SKM-1 treated with dmso at 0.1 percent for 144 hours (cell line): Measurements from ENCODE around the gene AMBRA1.

Experiments
- DNase-seq: peaks from one replicate; lab custom pipeline; 2025; ENCODE audit not compliant: unreplicated experiment; lab: John Stamatoyannopoulos, UW

Gene AMBRA1

DNA sequence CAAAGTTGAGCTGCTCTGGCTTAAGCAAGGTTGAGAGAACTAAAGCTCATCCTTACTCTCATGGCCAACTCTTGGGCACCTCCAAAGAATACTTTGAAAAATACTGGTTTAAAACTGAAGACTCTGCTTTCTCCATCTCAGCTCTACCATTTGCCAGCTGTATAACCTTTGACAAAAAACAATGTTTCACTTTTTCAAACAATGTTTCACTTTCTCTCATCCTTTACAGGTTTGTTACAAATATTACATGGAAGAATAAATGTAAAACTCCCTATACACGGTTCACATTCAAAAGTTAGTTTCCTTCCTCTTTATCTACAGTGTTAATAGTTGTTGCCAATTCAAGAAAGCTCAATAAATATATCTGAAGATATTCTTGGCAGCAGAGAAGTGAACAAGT, 19.2 kb downstream of the AMBRA1 start:
- DNase-seq: no peak

GRCh38 chr11:46570790-46571398, 22.9 kb downstream of the AMBRA1 start:
- no peak for DNase-seq

GRCh38 chr11:46565232-46565840, 28.5 kb downstream of the AMBRA1 start:
- DNase-seq: no peak

- DNase-seq: no peak
Measured at GRCh38 chr11:46564459-46564858, 29.4 kb downstream of the AMBRA1 start.

DNA sequence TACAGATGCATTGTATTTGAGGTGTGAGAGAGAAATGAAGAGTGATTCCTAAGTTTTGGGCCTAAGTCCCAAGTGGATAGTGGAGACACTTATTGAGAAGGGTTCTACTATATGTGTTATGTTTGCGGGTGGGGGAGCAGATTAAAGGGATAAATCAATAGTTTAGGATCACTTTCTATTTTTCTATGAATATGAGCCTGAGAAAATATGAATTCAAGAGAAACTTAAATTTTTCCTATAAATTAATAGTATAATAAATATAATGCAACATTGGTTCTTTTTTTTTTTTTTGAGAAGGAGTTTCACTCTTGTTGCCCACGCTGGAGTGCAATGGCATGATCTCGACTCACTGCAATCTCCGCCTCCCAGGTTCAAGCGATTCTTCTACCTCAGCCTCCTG, 31.3 kb downstream of the AMBRA1 start:
- no peak for DNase-seq

DNA sequence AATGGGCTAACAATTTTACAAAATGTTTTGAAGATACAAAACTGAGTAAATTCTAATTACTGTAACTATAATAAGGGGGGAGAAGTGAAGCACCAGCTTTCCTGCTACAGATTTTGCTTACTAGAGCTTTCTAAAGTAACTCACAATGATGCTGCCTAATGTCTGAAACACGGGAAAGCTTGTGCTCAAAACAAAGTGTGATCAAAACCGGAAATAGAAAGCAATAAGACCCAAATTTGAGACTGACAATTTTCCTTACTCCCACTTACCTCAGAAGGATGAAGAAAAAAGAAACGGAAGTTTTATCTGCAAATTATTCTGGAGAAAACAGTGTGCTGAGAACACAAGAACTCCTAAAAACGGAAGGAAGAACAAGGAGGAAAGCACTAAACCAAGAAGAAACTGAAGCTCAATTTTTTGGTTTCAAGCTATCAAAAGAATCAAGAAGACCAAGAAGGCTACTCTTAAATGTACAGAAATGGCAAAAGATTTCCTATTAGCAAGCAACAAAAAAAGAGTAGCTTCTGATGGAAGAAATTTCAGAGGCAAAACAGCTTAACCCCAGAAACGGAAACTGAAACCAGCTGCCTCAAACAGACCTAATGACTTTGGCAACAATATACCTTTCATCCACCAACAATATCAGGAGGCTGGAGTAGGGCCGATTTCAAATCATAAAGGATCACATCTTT, 33.4 kb downstream of the AMBRA1 start:
- no peak for DNase-seq

GRCh38 chr11:46559815-46560214, 34.0 kb downstream of the AMBRA1 start:
- DNase-seq: no peak

DNA sequence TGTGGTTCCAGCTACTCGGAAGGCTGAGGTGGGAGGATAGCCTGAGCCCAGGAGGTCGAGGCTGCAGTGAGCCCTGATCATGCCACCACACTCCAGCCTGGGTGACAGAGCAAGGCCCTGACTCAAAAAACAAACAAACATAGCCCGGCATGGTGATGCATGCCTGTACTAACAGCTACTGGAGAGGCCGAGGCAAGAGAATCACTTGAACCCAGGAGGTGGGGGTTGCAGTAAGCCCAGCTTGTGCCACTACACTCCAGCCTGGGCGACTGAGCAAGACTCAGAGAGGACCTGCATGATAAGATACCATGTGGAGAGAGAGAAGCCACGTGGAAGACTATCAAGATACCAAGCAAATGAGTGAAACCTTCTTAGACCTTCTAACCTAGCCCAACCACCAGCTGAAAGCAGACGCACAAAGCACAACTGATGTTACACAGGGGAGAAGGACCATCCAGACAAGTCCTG, 36.1 kb downstream of the AMBRA1 start:
- no peak for DNase-seq

- no peak for DNase-seq
Measured at GRCh38 chr11:46555267-46556054, 38.4 kb downstream of the AMBRA1 start.

GRCh38 chr11:46554213-46555147, 39.3 kb downstream of the AMBRA1 start:
- peak; percentile 74 for DNase-seq

GRCh38 chr11:46553814-46554212, 40.0 kb downstream of the AMBRA1 start:
- no peak for DNase-seq

DNA sequence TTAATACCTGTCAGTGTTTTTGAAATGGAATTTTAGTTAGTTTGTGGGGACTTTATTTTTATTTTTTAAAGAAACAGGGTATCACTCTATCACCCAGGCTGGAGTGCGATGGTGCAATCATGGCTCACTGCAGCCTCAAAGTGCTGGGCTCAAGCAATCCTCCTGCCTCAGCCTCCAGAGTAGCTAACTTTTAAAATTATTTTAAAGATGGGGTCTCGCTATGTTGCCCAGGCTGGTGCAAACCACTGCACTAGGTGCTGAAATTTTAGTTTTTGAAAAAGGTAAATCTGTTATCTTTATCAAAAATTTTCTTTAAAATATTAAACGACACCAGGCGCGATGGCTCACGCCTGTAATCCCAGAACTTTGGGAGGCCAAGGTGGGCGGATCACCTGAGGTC, 42.6 kb downstream of the AMBRA1 start:
- no peak for DNase-seq

GRCh38 chr11:46547579-46547978, 46.2 kb downstream of the AMBRA1 start:
- no peak for DNase-seq

DNA sequence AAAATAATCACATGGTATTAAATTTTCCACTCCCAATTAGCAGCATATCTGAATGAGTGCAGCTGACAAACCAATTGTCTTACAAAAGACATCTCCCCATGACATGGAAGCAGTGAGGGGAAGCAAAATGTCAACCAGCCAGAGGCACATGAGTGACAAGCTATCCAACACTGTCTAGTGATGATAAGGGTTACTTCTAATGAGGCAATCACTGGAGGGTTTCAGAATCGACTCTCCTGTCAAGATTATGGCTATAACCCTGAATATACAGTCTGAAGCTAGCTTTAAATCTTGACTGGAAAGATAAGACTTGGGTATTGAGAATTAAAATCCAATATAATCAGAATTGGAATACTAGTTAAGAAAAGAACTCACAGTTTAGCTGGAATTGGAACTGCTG, 50.3 kb downstream of the AMBRA1 start:
- DNase-seq: no peak

DNA sequence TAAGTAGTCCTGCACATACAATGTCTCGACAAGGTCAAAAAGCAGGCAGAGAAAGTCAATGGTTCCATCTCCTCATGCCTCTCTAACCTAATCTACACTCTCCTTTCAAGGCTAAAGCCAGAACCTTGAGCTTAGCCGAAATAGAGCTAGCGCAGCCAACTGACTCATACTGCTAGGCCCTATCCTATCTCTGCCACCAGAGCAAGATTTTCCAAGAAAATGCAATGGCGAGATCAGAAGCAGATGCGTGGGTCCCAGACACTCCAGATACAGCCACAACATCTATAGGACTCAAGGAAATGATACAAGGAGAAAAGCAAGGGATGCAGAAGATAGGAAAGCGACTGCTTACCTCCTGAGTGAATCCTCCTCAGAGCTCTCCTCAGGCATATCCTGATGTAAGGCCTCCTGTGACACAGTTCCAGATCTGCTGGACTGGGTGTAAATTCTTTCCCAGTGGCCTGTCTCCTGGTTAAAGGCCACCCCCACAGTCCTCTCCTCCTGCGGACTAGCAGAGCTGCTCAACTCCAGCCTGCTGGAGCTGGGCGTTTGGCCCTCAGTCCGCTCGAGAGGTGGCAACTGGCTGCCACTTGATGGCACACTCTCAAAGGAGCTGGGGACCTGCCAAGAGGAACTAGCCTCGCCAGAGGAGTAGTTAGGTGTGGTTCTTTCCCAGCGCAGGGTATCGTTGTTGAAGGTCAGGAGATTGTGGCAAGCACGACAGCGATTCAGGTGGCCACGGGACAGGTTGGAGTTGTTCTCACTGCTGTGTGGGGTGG, 52.0 kb downstream of the AMBRA1 start:
- DNase-seq: no peak

- no peak for DNase-seq
Measured at GRCh38 chr11:46540807-46541206, 53.0 kb downstream of the AMBRA1 start.

GRCh38 chr11:46537537-46538295, 56.1 kb downstream of the AMBRA1 start:
- DNase-seq: peak; percentile 79

DNA sequence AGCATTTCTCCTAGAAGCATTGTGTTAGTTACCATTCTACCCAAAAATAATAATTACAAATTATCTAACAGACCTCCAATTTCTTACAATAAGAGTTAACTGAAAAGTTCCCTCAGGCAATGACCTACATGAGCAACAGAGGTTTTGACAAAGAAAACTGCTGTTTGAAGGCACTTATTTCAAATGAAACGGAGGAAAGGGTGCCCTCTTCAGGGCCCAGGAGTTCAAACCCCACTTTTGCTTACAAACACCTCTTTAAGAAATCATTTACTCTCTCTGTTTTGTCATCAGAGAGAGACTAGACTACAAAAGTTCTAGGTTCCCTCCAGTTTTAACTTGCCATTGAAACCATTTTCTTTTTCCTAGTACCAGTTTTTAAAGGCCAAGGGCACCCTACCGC, 56.7 kb downstream of the AMBRA1 start:
- no peak for DNase-seq

DNA sequence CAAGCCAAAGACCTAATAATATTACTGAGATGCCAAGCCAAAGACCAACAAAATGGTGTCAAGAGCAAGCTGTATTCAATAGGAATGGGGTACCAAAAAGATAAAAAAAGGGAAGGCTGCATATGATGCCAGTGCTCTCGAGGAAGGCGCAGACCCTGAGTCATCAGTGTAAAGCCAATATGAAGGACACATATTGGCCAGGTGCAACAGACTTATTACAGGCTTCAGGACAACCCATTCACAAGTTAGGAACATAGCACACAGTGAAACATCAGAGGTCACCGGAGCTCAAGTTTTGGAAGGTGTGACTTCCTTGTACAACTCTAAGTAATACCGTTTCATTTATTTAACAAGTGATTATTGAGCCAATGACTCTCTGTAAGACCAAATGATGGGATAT, 58.1 kb downstream of the AMBRA1 start:
- DNase-seq: no peak
